ENCODE results near the gene STARD10. TPM values are rescaled to one million over a fixed set of nuclear protein-coding genes. Genes with fewer than 3 reads are reported as not detected.

Gene STARD10
- total and polyA plus RNA-seq, 8 donors: 99.5 to 366 (median 164) TPM

- intact Hi-C loops (cut with DNase I): no loop called here
- 17 to 19% methylated on average over 11 to 13 of the region's 13 CpGs for WGBS, 2 donors
- no peak for TF ChIP-seq CTCF (IDR thresholded peaks at IDR 0.05)
- FAIRE-seq: no peak
- ATAC-seq: no peak
- H3K27ac ChIP-seq: peak overlapping the region in 3 of 4 donors; percentile 98 to 99 (median 98)
- H3K4me3 ChIP-seq: peak overlapping the region; percentile 53 to 93 (median 76)
- DNase-seq: no peak
- H3K36me3 ChIP-seq: no peaks in the 10 kb centered on the region
- H3K4me1 ChIP-seq: peaks cover 0 to 14% (median 0%) of the 10 kb centered on the region in 3 donors
- no peaks in the 10 kb centered on the region for H3K27me3 ChIP-seq
- no peaks in the 10 kb centered on the region for H3K9me3 ChIP-seq
Observed at GRCh38 chr11:72815110-72815618, 21.3 kb upstream of the STARD10 start.

GRCh38 chr11:72814286-72815109, 20.7 kb upstream of the STARD10 start, which contains the start of gene ATG16L2:
ATG16L2 (plus strand) TSS chr11:72814411; CDS start chr11:72814446, 35 bp downstream.
- WGBS, 2 donors: 0% methylated on average over 50 to 75 of the region's 75 CpGs
- Histone ChIP-seq H3K36me3 (no peaks in the 10 kb centered on the region), H3K27ac (peak within 1 kb of the TSS; percentile 98 to 99 (median 98)), H3K9me3 (no peaks in the 10 kb centered on the region), H3K4me1 (peaks cover 0 to 14% (median 0%) of the 10 kb centered on the region in 3 donors), H3K27me3 (no peaks in the 10 kb centered on the region), H3K4me3 (peak within 1 kb of the TSS; percentile 53 to 93 (median 76))
- ATAC-seq: peak; percentile 92 to 97 (median 96)
- intact Hi-C loops (cut with DNase I): no loop called here
- no peak for TF ChIP-seq CTCF (IDR thresholded peaks at IDR 0.05)
- DNase-seq: peak; percentile 85 to 97 (median 90)
- FAIRE-seq: no peak

- ATAC-seq: peak; percentile 86 to 92 (median 89)
- TF ChIP-seq CTCF (IDR thresholded peaks at IDR 0.05): no peak
- H3K27ac ChIP-seq: peak overlapping the region; percentile 98 to 99 (median 98)
- no peaks in the 10 kb centered on the region for H3K36me3 ChIP-seq
- DNase-seq: peak in 4 of 6 donors; percentile 57 to 91 (median 80)
- 0% methylated on average over 43 to 47 of the region's 47 CpGs for WGBS, 2 donors
- no peaks in the 10 kb centered on the region for H3K9me3 ChIP-seq
- peaks cover 0 to 14% (median 0%) of the 10 kb centered on the region in 3 donors for H3K4me1 ChIP-seq
- intact Hi-C loops (cut with DNase I): no loop called here
- peak overlapping the region; percentile 53 to 93 (median 76) for H3K4me3 ChIP-seq
- no peak for FAIRE-seq
- H3K27me3 ChIP-seq: no peaks in the 10 kb centered on the region
Observed at GRCh38 chr11:72813740-72814285, 20.0 kb upstream of the STARD10 start.

GRCh38 chr11:72812967-72813739, 19.3 kb upstream of the STARD10 start:
- peak overlapping the region; percentile 53 to 93 (median 76) for H3K4me3 ChIP-seq
- no peaks in the 10 kb centered on the region for H3K36me3 ChIP-seq
- no peaks in the 10 kb centered on the region for H3K9me3 ChIP-seq
- peaks cover 0 to 14% (median 0%) of the 10 kb centered on the region in 3 donors for H3K4me1 ChIP-seq
- intact Hi-C loops (cut with DNase I): no loop called here
- FAIRE-seq (no peak), DNase-seq (peak in 4 of 6 donors; percentile 17 to 74 (median 58)), ATAC-seq (peak in 3 of 4 donors; percentile 15 to 23 (median 17))
- WGBS, 2 donors: 20 to 23% methylated on average over 24 of the region's 24 CpGs
- peak; percentile 9 to 23 (median 17) for TF ChIP-seq CTCF (IDR thresholded peaks at IDR 0.05)
- H3K27ac ChIP-seq: peak overlapping the region; percentile 98 to 99 (median 98)
- H3K27me3 ChIP-seq: no peaks in the 10 kb centered on the region

All from pancreas (tissue), 10 donors.